GM12873 (cell line): ENCODE measurements around the gene LITAF.

Experiments
- TF ChIP-seq, protein P1 (sequence below): IDR thresholded peaks from 2 replicates; pipeline ENCODE4 v1.5.1; 2012; ENCODE audit warnings: low read depth, mild to moderate bottlenecking, moderate library complexity, low read length, control low read depth; ENCODE audit not compliant: insufficient read depth; ENCODE audit errors: missing control alignments

Gene LITAF

DNA sequence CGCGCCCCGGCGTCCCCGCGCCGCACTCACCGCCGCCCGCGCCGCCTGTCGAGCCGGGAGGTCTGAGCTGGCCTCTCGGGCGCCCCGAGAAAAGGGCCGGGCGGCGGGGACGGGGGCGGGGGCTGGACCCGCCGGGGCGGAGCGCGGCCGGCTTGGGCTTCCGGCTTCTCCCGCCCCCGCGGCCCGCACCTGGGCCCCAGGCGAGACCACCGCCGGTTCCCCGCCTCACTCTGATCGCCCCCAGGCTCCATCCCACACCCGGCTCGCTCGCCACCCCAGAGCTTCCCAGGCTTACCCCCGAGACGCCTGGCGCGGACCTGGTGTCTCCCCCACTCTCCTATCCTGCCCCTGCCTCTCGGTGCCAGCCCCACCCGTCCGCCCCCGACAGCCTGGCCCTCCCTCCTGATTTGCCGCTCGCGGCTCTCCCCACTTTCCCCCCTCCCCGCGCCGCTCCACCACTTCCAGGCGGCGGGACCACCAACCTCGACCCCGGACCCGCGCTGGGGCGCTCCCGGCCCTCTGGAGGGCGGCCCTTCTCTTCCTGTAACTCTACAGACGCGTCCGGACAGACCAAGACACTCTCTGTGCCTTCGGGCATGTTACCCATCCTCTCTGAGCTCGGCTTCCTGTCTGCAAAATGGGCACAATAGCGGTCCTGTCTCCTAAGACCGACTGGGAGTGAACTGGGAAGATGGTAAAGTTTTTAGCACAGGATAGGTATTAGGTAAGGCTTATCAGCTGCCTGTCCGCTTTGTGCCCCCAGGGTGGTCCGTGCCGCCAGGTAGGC, at the start of gene LITAF:
TSS of gene LITAF (minus strand) at position 64 of the 787 bp plus-strand sequence. CDS start 30,189 bp downstream, outside the sequence.
- TF ChIP-seq, protein P1, sequence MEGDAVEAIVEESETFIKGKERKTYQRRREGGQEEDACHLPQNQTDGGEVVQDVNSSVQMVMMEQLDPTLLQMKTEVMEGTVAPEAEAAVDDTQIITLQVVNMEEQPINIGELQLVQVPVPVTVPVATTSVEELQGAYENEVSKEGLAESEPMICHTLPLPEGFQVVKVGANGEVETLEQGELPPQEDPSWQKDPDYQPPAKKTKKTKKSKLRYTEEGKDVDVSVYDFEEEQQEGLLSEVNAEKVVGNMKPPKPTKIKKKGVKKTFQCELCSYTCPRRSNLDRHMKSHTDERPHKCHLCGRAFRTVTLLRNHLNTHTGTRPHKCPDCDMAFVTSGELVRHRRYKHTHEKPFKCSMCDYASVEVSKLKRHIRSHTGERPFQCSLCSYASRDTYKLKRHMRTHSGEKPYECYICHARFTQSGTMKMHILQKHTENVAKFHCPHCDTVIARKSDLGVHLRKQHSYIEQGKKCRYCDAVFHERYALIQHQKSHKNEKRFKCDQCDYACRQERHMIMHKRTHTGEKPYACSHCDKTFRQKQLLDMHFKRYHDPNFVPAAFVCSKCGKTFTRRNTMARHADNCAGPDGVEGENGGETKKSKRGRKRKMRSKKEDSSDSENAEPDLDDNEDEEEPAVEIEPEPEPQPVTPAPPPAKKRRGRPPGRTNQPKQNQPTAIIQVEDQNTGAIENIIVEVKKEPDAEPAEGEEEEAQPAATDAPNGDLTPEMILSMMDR: no peak

DNA sequence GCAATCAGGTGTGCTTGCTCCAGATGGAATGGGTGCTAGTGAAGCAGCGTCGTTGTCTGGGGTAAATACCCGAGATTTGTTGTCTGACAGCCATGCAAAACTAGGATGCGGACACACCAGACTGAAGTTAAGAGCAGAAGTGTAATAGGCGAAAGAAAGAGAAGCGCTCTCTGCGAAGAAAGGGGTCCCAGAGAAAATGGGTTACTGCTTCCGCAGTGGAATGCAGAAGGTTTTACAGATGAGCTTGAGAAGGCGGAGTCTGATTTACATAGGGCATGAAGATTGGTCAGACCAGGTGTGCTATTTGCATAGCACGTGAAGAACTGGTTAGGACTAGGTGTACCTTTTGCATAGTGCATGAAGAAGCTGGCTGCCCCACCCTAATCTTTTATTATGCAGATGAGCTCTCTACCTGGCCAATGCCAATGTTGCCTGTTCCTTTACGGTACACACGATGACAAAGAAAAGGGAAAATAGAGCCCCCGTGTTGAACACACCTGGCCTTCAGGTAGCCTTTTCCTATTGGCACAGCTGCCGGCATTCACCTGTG, 49.5 kb upstream of the LITAF start:
- TF ChIP-seq, protein P1: no peak

DNA sequence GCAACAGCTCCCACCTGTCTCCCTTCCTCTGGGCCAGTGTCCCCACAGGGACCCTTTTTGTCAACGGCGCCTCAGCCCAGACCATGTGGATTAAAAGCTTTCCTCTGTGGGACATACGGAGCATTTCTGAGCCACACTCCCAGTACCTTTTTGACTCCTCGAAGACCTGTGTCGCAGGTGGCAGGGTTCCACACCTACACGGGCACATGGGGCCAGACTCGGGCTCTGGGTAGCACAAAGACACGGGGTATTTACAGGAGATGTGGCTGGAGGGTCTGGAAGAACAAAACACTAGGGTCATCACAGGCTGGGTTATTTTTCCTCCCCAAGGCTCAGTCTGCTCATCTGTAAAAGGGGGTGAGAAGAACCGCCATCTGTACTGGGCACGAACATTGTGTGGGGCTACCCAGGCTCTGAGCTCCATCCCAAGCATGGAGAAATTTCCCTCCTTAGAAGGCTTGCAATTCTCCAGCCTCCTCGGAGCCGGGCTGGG, 49.0 kb upstream of the LITAF start:
- TF ChIP-seq, protein P1: no peak

DNA sequence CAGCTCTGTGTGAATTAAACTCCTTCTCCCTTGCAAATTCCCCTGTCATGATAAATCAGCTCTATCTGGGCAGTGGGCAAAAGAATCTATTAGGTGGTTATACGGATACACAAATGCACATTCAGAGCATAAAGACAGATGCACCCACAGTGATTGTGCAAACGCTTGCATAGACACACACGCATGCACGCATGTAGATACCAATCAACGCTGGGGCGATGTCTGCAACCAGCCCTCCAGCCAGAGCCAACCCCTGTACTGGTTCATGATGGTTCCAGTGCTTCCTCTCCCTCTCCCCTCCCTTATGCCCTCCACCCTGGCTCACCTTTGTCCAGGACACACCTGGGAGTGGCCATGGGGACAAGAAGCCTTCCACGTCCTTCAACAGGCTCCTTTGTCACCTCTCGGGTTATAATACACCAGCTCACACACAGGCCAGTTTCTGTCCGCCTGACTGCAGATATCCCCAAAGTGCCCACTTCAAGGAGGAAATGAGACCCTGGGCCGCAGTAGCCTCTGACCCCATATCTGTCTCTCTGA, 48.5 kb upstream of the LITAF start:
- TF ChIP-seq, protein P1: no peak

DNA sequence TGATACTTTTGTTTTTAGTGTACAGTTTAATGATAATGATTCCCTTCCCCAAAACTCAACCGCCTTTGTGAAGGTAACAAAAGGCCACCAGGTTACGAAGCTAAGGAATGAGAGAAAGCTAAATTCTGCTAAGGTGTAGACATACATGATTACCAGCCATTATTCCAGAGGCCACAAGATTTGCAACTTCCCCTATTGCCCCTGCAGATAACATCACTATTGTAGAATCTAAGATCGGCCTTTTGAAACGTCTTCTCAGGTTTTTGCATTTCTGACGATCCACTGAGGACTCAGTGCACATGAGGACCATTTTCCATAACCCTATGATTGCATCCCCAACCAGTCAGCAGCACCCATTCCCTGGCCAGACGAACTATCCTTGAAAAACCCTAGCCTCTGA, 47.6 kb upstream of the LITAF start:
- TF ChIP-seq, protein P1: no peak

DNA sequence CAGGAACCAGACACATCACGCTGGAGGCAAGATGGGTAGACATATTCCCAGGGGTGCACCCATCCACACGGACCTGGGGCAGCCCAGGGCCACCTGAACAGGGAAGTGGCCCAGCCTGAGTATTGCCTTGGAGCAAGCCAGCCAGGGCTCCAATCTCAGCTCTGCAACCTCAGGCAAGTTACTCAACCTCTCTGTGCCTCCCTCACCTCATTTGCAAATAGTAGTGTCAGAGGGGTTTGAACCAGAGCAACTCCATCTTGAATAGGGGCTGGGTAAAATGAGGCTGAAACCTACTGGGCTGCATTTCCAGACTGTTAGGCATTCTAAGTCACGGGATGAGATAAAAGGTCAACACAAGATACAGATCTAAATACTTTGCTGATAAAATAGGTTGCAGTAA, 46.4 kb upstream of the LITAF start:
- TF ChIP-seq, protein P1: no peak

DNA sequence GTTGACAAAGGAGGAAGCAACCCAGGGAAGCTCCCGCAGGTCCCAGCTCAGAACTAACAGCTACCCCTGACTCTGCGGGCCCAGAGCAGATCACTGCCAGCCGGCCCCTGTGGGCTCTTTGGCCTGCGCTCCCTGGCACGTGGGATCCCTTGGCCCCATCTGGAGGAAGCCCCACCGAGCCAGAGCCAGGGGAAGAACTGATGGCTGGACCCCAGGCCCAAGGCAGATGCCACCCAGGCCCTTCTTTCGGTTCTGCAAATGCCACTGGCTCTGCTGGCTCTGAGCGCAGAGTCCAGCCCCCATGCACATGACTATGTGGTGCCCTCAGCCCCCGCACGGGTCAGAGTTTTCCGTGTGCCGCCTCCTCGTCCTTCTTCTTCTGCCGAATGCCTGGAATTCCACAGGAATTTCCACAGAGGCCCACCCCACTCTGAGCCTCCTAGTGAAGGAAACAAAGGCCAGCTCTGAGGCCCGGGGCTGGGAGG, 45.8 kb upstream of the LITAF start:
- TF ChIP-seq, protein P1: no peak
